Keratinocyte (primary cell): ENCODE results near the gene LHFPL2. TPM values are rescaled to one million over a fixed set of nuclear protein-coding genes. Genes with fewer than 3 reads are reported as not detected.

ENCODE experiments used
- DNase-seq: peaks from one replicate; pipeline ENCODE4 v3.0.0-alpha.2; 2011; ENCODE audit warnings: low read depth, missing footprints, low spot score
- FAIRE-seq: peaks from 2 replicates; lab custom pipeline; 2011; peaks lifted over from hg19 to GRCh38; lab: Jason Lieb, UNC
- H2AFZ ChIP-seq: 2 replicates; pipeline ENCODE4 v1.6.0; 2012; ENCODE audit warnings: low read length, control low read depth, inconsistent platforms; ENCODE audit not compliant: control insufficient read depth
- H3K27ac ChIP-seq: 2 replicates; pipeline ENCODE4 v1.5.1; 2011; ENCODE audit warnings: low read length; ENCODE audit not compliant: control insufficient read depth, insufficient read depth
- H3K27me3 ChIP-seq: 3 replicates; pipeline ENCODE4 v1.6.0; 2011; ENCODE audit warnings: low read length; ENCODE audit not compliant: control insufficient read depth, insufficient read depth; ENCODE audit errors: extremely low read depth
- H3K36me3 ChIP-seq, 2 experiments: 2 replicates in 1 of 2; 3 replicates in 1 of 2; pipeline ENCODE4 v1.5.1; 2011; ENCODE audit warnings: low read length in 2 of 2, mild to moderate bottlenecking in 1 of 2; ENCODE audit not compliant: control insufficient read depth in 2 of 2, insufficient read depth in 2 of 2; ENCODE audit errors: extremely low read depth in 1 of 2
- H3K4me1 ChIP-seq: 3 replicates; pipeline ENCODE4 v1.5.1; 2011; ENCODE audit warnings: low read length; ENCODE audit not compliant: control insufficient read depth, insufficient read depth; ENCODE audit errors: extremely low read depth
- H3K4me2 ChIP-seq: 3 replicates; pipeline ENCODE4 v1.6.0; 2011; ENCODE audit warnings: low read depth, low read length; ENCODE audit not compliant: control insufficient read depth, insufficient read depth; ENCODE audit errors: extremely low read depth
- H3K4me3 ChIP-seq, 3 experiments: fragments of 200-600 bp in 1 of 3; sonication (generic) in 1 of 3; 2 replicates in 2 of 3; 3 replicates in 1 of 3; pipeline ENCODE4 v1.5.1; 2011 to 2016; ENCODE audit warnings: low read length in 3 of 3, mild to moderate bottlenecking in 3 of 3, control low read depth in 2 of 3, inconsistent platforms in 1 of 3, low read depth in 1 of 3, mixed read lengths in 1 of 3, mixed run types in 1 of 3, moderate library complexity in 1 of 3; ENCODE audit not compliant: control insufficient read depth in 2 of 3, insufficient read depth in 2 of 3; ENCODE audit errors: extremely low read depth in 1 of 3
- H3K79me2 ChIP-seq: 2 replicates; pipeline ENCODE4 v1.6.0; 2012; ENCODE audit warnings: low read length; ENCODE audit not compliant: control insufficient read depth, insufficient read depth
- H3K9ac ChIP-seq: 3 replicates; pipeline ENCODE4 v1.6.0; 2011; ENCODE audit warnings: low read length; ENCODE audit not compliant: control insufficient read depth, insufficient read depth; ENCODE audit errors: extremely low read depth
- H3K9me1 ChIP-seq: 3 replicates; pipeline ENCODE4 v1.6.0; 2011; ENCODE audit warnings: low read length; ENCODE audit not compliant: control insufficient read depth, insufficient read depth; ENCODE audit errors: extremely low read depth
- H3K9me3 ChIP-seq: 2 replicates; pipeline ENCODE4 v1.5.1; 2012; ENCODE audit warnings: low read depth, low read length; ENCODE audit not compliant: control insufficient read depth
- H4K20me1 ChIP-seq: 3 replicates; pipeline ENCODE4 v1.6.0; 2011; ENCODE audit warnings: low read length; ENCODE audit not compliant: control insufficient read depth, insufficient read depth; ENCODE audit errors: extremely low read depth
- EZH2 ChIP-seq: IDR thresholded peaks from one replicate; pipeline ENCODE4 v1.6.1; 2012; ENCODE audit warnings: inconsistent platforms, mild to moderate bottlenecking, low read length, moderate library complexity
- dilution Hi-C: fragments of 300-500 bp; cut with MboI; formaldehyde crosslinking; loops from one replicate; pipeline ENCODE4 v1.7.0; 2020; ENCODE audit warnings: low sequenced_read_pairs; ENCODE audit not compliant: extremely low pct_ligation_motif_present
- polyA plus RNA-seq, 5 experiments: library from polyadenylated mRNA; depleted of rRNA in 3 of 5; stranded (reverse) in 3 of 5; stranded (forward) in 1 of 5; unstranded in 1 of 5; fragments of >200 nt; gene quantifications; 1 replicate in 1 of 5; 2 replicates in 3 of 5; 3 replicates in 1 of 5; pipeline versions ENCODE4 v1.2.1 to v1.2.3, GENCODE V29; 2011 to 2012; ENCODE audit warnings: missing spikeins in 2 of 5, low read depth in 1 of 5, low replicate concordance in 1 of 5
- TF ChIP-seq, protein P1 (sequence below), 3 experiments: IDR thresholded peaks in 1 of 3; conservative IDR thresholded peaks in 1 of 3; optimal IDR thresholded peaks in 1 of 3; 2 replicates in 2 of 3; 3 replicates in 1 of 3; pipeline versions ENCODE3 to v1.5.1; 2011; ENCODE audit warnings: low read length in 3 of 3, mild to moderate bottlenecking in 3 of 3, moderate library complexity in 2 of 3, control low read depth in 1 of 3, inconsistent platforms in 1 of 3; ENCODE audit not compliant: insufficient read depth in 2 of 3; ENCODE audit errors: extremely low read depth in 1 of 3

LHFPL2 gene
- polyA plus RNA-seq, 1 donor (not counting 4 experiments of a cell fraction or from before 2014, with no cell fraction given) = 11.4 TPM

DNA sequence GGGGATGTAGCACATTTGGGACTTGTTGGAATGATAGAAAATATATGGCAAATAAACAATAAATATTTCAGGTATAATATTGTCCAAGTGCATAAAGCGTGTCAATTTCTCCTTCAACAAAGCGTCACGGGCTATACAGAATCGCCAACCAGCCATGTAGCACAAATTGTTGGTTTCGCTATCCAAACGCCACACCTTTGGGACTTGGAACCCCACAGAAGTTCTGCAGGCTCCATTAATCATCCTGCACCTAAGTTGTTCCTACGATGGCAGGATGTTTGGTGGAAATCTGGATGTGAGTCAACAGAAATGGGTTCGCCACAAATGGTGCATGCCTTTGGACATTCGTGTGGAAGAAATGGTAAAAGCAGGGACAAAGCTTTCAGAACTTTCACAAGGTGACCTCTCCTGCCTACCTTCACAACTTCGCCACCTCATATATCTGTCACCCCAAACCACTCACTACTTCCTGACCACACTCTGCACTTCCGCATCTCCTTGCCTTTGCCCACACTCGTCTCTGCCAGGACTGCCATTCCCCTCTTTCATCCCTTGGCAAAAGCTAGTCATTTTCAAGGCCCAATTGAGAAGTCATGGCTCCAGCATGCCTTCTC, 95.7 kb downstream of the LHFPL2 start:
- DNase-seq (no peak), FAIRE-seq (peak; percentile 60)
- no peak overlapping the region for H2AFZ ChIP-seq
- peaks cover 10% of the 10 kb centered on the region for H3K4me1 ChIP-seq
- H3K9ac ChIP-seq = no peak overlapping the region
- no peaks in the 10 kb centered on the region for H3K27me3 ChIP-seq
- no peaks in the 10 kb centered on the region for H4K20me1 ChIP-seq
- no peak for TF ChIP-seq EZH2
- TF ChIP-seq, protein P1, sequence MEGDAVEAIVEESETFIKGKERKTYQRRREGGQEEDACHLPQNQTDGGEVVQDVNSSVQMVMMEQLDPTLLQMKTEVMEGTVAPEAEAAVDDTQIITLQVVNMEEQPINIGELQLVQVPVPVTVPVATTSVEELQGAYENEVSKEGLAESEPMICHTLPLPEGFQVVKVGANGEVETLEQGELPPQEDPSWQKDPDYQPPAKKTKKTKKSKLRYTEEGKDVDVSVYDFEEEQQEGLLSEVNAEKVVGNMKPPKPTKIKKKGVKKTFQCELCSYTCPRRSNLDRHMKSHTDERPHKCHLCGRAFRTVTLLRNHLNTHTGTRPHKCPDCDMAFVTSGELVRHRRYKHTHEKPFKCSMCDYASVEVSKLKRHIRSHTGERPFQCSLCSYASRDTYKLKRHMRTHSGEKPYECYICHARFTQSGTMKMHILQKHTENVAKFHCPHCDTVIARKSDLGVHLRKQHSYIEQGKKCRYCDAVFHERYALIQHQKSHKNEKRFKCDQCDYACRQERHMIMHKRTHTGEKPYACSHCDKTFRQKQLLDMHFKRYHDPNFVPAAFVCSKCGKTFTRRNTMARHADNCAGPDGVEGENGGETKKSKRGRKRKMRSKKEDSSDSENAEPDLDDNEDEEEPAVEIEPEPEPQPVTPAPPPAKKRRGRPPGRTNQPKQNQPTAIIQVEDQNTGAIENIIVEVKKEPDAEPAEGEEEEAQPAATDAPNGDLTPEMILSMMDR (optimal IDR thresholded peaks at IDR 0.05 in 1 of 3, IDR thresholded peaks at IDR 0.05 in 1 of 3, conservative IDR thresholded peaks at IDR 0.05 in 1 of 3; ENCODE audit: extremely low read depth in 1 of 3, insufficient read depth in 2 of 3, low read length in 3 of 3) = no peak
- dilution Hi-C loops = no loop called here
- no peak overlapping the region for H3K27ac ChIP-seq
- H3K9me3 ChIP-seq = no peaks in the 10 kb centered on the region
- H3K79me2 ChIP-seq = peaks cover 6% of the 10 kb centered on the region
- H3K9me1 ChIP-seq = peaks cover 1% of the 10 kb centered on the region
- H3K36me3 ChIP-seq = peaks cover 0 to 6% of the 10 kb centered on the region in 2 experiments
- no peak overlapping the region for H3K4me2 ChIP-seq
- no peak overlapping the region for H3K4me3 ChIP-seq

DNA sequence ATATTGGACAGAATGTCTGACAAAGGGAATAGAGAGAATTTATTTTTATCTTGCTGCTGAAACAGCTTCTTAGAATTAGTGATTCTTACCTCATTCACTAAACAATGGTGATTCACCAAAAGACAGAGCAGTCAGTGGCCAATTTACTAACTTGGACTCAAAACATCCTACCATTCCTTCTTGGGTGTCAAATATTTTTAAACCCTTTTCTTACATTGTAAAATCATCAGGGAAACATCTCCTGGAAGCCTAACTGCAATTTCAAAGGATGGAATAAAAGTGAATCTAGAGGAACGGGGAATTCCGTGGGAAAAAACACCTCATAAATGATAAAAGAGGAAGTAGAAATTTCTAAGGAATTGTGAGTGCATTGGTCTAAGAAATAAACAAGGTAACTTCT, 97.7 kb downstream of the LHFPL2 start:
- DNase-seq (no peak), FAIRE-seq (no peak)
- H4K20me1 ChIP-seq = no peaks in the 10 kb centered on the region
- no peaks in the 10 kb centered on the region for H3K9me3 ChIP-seq
- no peak overlapping the region for H3K27ac ChIP-seq
- peaks cover 10% of the 10 kb centered on the region for H3K4me1 ChIP-seq
- no peak overlapping the region for H3K9ac ChIP-seq
- no peaks in the 10 kb centered on the region for H3K27me3 ChIP-seq
- peaks cover 2% of the 10 kb centered on the region for H3K9me1 ChIP-seq
- H3K79me2 ChIP-seq = peaks cover 3% of the 10 kb centered on the region
- TF ChIP-seq EZH2 = no peak
- TF ChIP-seq, protein P1 (optimal IDR thresholded peaks at IDR 0.05 in 1 of 3, IDR thresholded peaks at IDR 0.05 in 1 of 3, conservative IDR thresholded peaks at IDR 0.05 in 1 of 3; ENCODE audit: extremely low read depth in 1 of 3, insufficient read depth in 2 of 3, low read length in 3 of 3) = no peak
- dilution Hi-C loops = no loop called here
- H2AFZ ChIP-seq = no peak overlapping the region
- H3K4me2 ChIP-seq = no peak overlapping the region
- H3K4me3 ChIP-seq = no peak overlapping the region
- peaks cover 0 to 6% of the 10 kb centered on the region in 2 experiments for H3K36me3 ChIP-seq
